Measurements from ENCODE around the gene UFSP1. TPM values are rescaled to one million over a fixed set of nuclear protein-coding genes. Genes with fewer than 3 reads are reported as not detected.

Gene UFSP1
- total and polyA plus RNA-seq, 2 of the 13 experiments (the other 11 are each of a cell fraction or from before 2014, with no cell fraction given) = 0.65 to 3.3 TPM

DNA sequence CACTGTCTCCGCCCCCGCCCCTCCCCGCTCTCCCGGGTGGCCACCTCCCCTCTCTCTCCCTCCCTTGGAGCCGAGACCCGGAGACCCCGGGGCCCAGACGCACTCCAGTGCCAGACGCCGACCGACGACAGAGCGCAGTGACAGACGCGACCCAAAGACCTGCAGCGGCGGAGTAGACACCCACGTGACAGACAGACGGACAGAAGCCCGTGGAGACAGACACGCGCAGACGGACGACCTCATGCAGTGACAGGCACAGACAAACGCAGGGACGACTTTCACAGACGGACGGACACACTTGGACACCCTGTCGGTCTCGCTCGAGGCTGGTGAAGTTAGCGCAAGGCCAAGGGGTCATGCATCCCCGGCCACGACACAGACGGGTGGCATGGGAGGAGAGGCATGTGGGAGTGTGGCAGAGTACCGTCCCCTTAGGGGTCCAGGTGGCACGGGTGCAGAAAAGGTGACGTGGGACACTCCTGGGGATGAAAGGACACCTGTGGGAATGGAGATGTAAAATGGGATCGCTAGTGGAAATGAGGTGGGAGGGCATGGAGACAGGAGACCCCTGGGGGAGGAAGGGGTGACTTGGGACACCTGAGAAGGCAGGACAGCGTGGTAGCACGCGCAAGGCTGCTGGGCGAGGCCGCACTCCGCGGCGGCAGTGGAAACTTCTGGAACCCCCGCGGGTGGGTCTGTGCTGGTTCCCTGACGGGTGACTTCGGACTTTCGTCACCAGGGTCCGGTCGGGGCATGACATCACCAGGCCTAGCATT is 6.6 kb upstream of the UFSP1 start (continued):
- TF ChIP-seq, protein P1, sequence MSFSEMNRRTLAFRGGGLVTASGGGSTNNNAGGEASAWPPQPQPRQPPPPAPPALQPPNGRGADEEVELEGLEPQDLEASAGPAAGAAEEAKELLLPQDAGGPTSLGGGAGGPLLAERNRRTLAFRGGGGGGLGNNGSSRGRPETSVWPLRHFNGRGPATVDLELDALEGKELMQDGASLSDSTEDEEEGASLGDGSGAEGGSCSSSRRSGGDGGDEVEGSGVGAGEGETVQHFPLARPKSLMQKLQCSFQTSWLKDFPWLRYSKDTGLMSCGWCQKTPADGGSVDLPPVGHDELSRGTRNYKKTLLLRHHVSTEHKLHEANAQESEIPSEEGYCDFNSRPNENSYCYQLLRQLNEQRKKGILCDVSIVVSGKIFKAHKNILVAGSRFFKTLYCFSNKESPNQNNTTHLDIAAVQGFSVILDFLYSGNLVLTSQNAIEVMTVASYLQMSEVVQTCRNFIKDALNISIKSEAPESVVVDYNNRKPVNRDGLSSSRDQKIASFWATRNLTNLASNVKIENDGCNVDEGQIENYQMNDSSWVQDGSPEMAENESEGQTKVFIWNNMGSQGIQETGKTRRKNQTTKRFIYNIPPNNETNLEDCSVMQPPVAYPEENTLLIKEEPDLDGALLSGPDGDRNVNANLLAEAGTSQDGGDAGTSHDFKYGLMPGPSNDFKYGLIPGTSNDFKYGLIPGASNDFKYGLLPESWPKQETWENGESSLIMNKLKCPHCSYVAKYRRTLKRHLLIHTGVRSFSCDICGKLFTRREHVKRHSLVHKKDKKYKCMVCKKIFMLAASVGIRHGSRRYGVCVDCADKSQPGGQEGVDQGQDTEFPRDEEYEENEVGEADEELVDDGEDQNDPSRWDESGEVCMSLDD (CRISPR knock-in tag; IDR thresholded peaks at IDR 0.05; ENCODE audit: borderline replicate concordance) = no peak
- TF ChIP-seq RXRA (CRISPR knock-in tag; IDR thresholded peaks at IDR 0.05) (0 out of 2 replicates have a peak, but pooled peaks have one; percentile 42), ZNF337 (CRISPR knock-in tag; IDR thresholded peaks at IDR 0.05; ENCODE audit: borderline replicate concordance, low read depth) (no peak), SPEN (CRISPR knock-in tag; IDR thresholded peaks at IDR 0.05; ENCODE audit: low read depth) (no peak), FOXA1 (IDR thresholded peaks at IDR 0.05) (no peak), FOXA1 (CRISPR knock-in tag; IDR thresholded peaks at IDR 0.05) (no peak), ZNF160 (CRISPR knock-in tag; IDR thresholded peaks at IDR 0.05) (no peak), NCOA5 (CRISPR knock-in tag; IDR thresholded peaks at IDR 0.05) (no peak), NR3C1 (CRISPR knock-in tag; IDR thresholded peaks at IDR 0.05) (no peak), FOXO1 (CRISPR knock-in tag; IDR thresholded peaks at IDR 0.05) (no peak), SRY (CRISPR knock-in tag; IDR thresholded peaks at IDR 0.05) (no peak), GTF2F1 (IDR thresholded peaks at IDR 0.05; ENCODE audit: low read length) (no peak), KAT2B (IDR thresholded peaks at IDR 0.05; ENCODE audit: borderline replicate concordance, low read depth, low read length) (no peak), GLI4 (CRISPR knock-in tag; IDR thresholded peaks at IDR 0.05; ENCODE audit: borderline replicate concordance) (no peak), ZC3H4 (CRISPR knock-in tag; IDR thresholded peaks at IDR 0.05; ENCODE audit: borderline replicate concordance) (no peak), FOSL1 (CRISPR knock-in tag; IDR thresholded peaks at IDR 0.05; ENCODE audit: borderline replicate concordance) (no peak), ZNF777 (CRISPR knock-in tag; IDR thresholded peaks at IDR 0.05) (peak; percentile 83), FOXA3 (CRISPR knock-in tag; IDR thresholded peaks at IDR 0.05) (no peak), AGO1 (IDR thresholded peaks at IDR 0.05; ENCODE audit: low read depth, low read length, poor library complexity, severe bottlenecking) (no peak), KDM1A (CRISPR knock-in tag; IDR thresholded peaks at IDR 0.05) (no peak), ZNF549 (CRISPR knock-in tag; IDR thresholded peaks at IDR 0.05) (no peak), PAWR (CRISPR knock-in tag; IDR thresholded peaks at IDR 0.05; ENCODE audit: borderline replicate concordance) (no peak)
- TF ChIP-seq, protein P2, sequence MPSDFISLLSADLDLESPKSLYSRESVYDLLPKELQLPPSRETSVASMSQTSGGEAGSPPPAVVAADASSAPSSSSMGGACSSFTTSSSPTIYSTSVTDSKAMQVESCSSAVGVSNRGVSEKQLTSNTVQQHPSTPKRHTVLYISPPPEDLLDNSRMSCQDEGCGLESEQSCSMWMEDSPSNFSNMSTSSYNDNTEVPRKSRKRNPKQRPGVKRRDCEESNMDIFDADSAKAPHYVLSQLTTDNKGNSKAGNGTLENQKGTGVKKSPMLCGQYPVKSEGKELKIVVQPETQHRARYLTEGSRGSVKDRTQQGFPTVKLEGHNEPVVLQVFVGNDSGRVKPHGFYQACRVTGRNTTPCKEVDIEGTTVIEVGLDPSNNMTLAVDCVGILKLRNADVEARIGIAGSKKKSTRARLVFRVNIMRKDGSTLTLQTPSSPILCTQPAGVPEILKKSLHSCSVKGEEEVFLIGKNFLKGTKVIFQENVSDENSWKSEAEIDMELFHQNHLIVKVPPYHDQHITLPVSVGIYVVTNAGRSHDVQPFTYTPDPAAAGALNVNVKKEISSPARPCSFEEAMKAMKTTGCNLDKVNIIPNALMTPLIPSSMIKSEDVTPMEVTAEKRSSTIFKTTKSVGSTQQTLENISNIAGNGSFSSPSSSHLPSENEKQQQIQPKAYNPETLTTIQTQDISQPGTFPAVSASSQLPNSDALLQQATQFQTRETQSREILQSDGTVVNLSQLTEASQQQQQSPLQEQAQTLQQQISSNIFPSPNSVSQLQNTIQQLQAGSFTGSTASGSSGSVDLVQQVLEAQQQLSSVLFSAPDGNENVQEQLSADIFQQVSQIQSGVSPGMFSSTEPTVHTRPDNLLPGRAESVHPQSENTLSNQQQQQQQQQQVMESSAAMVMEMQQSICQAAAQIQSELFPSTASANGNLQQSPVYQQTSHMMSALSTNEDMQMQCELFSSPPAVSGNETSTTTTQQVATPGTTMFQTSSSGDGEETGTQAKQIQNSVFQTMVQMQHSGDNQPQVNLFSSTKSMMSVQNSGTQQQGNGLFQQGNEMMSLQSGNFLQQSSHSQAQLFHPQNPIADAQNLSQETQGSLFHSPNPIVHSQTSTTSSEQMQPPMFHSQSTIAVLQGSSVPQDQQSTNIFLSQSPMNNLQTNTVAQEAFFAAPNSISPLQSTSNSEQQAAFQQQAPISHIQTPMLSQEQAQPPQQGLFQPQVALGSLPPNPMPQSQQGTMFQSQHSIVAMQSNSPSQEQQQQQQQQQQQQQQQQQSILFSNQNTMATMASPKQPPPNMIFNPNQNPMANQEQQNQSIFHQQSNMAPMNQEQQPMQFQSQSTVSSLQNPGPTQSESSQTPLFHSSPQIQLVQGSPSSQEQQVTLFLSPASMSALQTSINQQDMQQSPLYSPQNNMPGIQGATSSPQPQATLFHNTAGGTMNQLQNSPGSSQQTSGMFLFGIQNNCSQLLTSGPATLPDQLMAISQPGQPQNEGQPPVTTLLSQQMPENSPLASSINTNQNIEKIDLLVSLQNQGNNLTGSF (CRISPR knock-in tag; IDR thresholded peaks at IDR 0.05) = no peak; the same call in 1 of the 2 replicates

All from HepG2 (cell line).